Measurements from ENCODE around the gene HBA2. TPM values are rescaled to one million over a fixed set of nuclear protein-coding genes. Genes with fewer than 3 reads are reported as not detected.
A peak's percentile ranks its signal among the peaks of the same experiment; 100 is the strongest.
"Not testable (repeated sequence)": the region's sequence is repeated elsewhere in the genome, so short reads cannot be mapped to it uniquely, and the experiment has no call there.

The HBA2 gene
- total RNA-seq, 3 donors from 2014 or later = not detected

DNA sequence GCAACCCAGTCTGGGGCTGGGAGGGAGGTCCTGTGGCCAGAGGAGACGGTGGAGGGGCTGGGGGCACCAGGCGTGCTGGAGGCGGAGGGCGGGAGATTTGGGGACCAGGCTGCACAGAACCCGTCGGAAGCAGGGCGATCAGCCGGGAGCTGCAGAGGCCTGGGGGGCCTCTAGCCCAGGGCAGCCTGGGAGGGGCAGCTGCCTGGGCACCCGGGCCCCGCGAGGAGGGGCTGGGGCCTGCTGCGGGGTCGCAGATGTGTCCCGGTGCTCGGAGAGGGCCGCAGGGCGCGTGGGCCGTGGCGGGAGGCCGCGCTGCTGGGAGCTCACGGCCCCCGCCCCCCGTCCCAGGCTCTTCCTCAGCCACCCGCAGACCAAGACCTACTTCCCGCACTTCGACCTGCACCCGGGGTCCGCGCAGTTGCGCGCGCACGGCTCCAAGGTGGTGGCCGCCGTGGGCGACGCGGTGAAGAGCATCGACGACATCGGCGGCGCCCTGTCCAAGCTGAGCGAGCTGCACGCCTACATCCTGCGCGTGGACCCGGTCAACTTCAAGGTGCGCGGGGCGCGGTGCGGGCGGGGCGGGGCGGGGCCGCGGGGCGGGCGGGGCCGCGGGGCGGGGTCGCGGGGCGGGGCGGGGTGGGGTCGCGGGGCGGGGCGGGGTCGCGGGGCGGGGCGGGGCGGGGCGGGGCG lies 8.4 kb upstream of the HBA2 start:
- not testable (repeated sequence) for H3K4me1 Mint-ChIP-seq (ENCODE audit: low read depth); DNase-seq; H3K9me3 Mint-ChIP-seq; H3K4me3 Mint-ChIP-seq; H3K36me3 Mint-ChIP-seq (ENCODE audit: insufficient read depth)
- peaks cover 43% of the 10 kb centered on the region for H3K27me3 Mint-ChIP-seq (ENCODE audit: low read depth)
- ATAC-seq = peak in 1 of 2 donors; percentile 32

GRCh38 chr16:164827-165538 lies 7.7 kb upstream of the HBA2 start:
- no peak overlapping the region for H3K4me3 Mint-ChIP-seq
- H3K36me3 Mint-ChIP-seq (ENCODE audit: insufficient read depth) = no peaks in the 10 kb centered on the region
- no peak for DNase-seq
- ATAC-seq = peak in 1 of 2 donors; percentile 32
- no peaks in the 10 kb centered on the region for H3K9me3 Mint-ChIP-seq
- peaks cover 45% of the 10 kb centered on the region for H3K27me3 Mint-ChIP-seq (ENCODE audit: low read depth)
- peaks cover 7% of the 10 kb centered on the region for H3K4me1 Mint-ChIP-seq (ENCODE audit: low read depth)

DNA sequence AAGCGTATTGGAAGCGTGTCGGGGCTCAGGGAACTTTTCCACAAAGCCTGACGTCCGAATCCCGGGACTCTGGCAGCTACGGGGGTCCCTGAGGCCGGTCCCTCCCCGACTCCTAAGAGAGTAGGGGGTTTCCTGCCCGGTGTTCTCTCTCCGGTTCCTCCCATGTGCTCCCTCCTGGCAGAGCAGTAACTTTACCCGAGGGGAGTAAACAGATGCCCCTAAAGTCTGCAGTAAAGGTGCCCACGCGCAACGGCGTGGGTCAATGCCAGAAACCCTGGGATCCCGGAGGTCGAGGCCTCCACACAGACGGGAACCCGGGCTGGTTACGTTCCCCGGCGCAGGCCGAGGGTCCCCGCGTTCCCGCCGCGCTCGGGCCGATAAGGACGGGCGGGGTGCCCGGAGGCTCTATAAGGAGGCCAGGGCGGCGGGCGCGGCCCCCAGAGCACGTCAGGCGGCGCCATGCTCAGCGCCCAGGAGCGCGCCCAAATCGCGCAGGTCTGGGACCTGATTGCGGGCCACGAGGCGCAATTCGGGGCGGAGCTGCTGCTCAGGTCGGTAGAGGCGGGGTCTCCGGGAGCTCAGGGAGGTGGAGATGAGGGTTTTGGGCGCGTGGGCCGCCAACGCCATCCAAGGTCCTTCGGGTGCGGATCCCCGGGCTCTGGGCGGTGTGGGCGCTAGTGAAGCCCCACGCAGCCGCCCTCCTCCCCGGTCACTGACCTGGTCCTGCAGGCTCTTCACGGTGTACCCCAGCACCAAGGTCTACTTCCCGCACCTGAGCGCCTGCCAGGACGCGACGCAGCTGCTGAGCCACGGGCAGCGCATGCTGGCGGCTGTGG lies 6.9 kb upstream of the HBA2 start, which contains the start of gene HBM:
TSS of gene HBM (plus strand) at position 440 of the 836 bp plus-strand sequence. CDS start at position 460, 20 bp downstream.
- DNase-seq = no peak
- Mint-ChIP-seq H3K9me3 (no peaks in the 10 kb centered on the region), H3K36me3 (ENCODE audit: insufficient read depth) (no peaks in the 10 kb centered on the region), H3K27me3 (ENCODE audit: low read depth) (peaks cover 50% of the 10 kb centered on the region), H3K4me1 (ENCODE audit: low read depth) (peaks cover 7% of the 10 kb centered on the region), H3K4me3 (no peak within 1 kb of the TSS)
- peak; percentile 30 to 39 for ATAC-seq

DNA sequence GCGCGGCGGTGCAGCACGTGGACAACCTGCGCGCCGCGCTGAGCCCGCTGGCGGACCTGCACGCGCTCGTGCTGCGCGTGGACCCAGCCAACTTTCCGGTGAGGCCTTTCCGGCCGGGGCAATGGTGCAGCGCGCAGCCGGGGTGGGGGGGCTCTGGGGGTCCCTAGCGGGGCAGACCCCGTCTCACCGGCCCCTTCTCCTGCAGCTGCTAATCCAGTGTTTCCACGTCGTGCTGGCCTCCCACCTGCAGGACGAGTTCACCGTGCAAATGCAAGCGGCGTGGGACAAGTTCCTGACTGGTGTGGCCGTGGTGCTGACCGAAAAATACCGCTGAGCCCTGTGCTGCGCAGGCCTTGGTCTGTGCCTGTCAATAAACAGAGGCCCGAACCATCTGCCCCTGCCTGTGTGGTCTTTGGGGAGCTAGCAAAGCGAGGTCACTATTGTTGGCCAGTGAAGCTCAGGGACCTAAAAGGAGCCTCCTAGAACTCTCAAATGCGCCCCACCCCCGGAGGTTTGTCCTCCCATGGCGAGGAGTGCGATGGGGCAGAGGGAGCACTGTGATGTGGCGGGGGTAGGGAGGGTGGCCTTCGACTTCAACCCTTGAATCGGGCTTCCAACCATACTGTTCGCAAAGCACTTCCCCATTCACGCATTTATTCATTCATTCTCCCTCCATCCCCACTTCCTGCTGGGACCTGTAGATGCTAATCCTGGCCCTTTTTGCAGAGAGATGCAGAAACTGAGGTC lies 6.1 kb upstream of the HBA2 start:
- H3K36me3 Mint-ChIP-seq (ENCODE audit: insufficient read depth) = no peaks in the 10 kb centered on the region
- DNase-seq (no peak), ATAC-seq (peak in 1 of 2 donors; percentile 41)
- peaks cover 51% of the 10 kb centered on the region for H3K27me3 Mint-ChIP-seq (ENCODE audit: low read depth)
- no peak overlapping the region for H3K4me3 Mint-ChIP-seq
- peaks cover 7% of the 10 kb centered on the region for H3K4me1 Mint-ChIP-seq (ENCODE audit: low read depth)
- no peaks in the 10 kb centered on the region for H3K9me3 Mint-ChIP-seq

DNA sequence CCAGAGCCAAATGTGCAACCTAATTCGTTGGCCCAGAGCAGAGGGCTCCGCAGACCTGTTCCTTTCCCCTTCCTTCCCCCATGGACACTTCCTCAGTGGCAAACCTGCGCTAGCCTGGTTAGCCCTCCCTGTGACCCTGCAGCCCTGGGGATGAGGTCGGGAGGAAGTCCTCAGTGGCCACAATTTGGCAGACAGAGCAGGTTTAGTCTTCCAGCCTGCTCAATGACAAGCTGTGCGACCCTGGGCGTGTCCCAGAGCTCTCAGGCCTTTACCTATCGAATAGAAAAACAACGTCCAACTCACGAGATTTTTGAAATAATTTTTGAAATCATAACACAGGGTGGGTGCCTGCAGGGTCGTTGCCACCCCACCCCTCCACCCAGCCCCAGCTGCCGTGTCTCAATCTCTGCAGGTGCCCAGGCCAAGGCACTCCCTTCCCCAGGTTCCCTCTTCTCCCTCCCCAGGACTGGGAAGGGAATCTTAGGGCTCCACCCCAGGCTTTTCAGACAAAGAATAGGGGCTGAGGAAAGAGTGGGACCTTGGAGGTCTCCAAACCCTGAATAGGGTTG lies 5.5 kb upstream of the HBA2 start:
- Mint-ChIP-seq H3K4me1 (ENCODE audit: low read depth) (peaks cover 7% of the 10 kb centered on the region), H3K36me3 (ENCODE audit: insufficient read depth) (no peaks in the 10 kb centered on the region), H3K9me3 (no peaks in the 10 kb centered on the region), H3K4me3 (no peak overlapping the region), H3K27me3 (ENCODE audit: low read depth) (peaks cover 56% of the 10 kb centered on the region)
- no peak for DNase-seq
- no peak for ATAC-seq

DNA sequence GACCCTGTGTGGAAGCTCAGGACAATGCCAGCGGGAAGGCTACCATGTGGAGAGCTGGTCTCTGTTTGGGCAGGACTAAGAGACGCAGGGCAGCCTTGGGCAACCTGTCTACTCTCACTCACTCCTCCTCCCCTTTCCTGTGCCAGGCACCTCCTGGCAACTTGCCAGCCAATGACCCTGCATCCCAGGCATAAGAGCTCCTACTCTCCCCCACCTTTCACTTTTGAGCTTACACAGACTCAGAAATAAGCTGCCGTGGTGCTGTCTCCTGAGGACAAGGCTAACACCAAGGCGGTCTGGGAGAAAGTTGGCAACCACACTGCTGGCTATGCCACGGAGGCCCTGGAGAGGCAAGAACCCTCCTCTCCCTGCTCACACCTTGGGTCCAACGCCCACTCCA lies 4.3 kb upstream of the HBA2 start:
- Mint-ChIP-seq H3K36me3 (ENCODE audit: insufficient read depth) (no peaks in the 10 kb centered on the region), H3K27me3 (ENCODE audit: low read depth) (peaks cover 57% of the 10 kb centered on the region), H3K4me1 (ENCODE audit: low read depth) (peaks cover 7% of the 10 kb centered on the region), H3K9me3 (no peaks in the 10 kb centered on the region), H3K4me3 (no peak overlapping the region)
- DNase-seq (no peak), ATAC-seq (no peak)

- H3K27me3 Mint-ChIP-seq (ENCODE audit: low read depth) = peaks cover 59% of the 10 kb centered on the region
- DNase-seq (no peak), ATAC-seq (no peak)
- no peaks in the 10 kb centered on the region for H3K9me3 Mint-ChIP-seq
- H3K4me3 Mint-ChIP-seq = no peak overlapping the region
- H3K36me3 Mint-ChIP-seq (ENCODE audit: insufficient read depth) = no peaks in the 10 kb centered on the region
- peaks cover 8% of the 10 kb centered on the region for H3K4me1 Mint-ChIP-seq (ENCODE audit: low read depth)
These were observed 3.7 kb upstream of the HBA2 start for GRCh38 chr16:169014-169413.

DNA sequence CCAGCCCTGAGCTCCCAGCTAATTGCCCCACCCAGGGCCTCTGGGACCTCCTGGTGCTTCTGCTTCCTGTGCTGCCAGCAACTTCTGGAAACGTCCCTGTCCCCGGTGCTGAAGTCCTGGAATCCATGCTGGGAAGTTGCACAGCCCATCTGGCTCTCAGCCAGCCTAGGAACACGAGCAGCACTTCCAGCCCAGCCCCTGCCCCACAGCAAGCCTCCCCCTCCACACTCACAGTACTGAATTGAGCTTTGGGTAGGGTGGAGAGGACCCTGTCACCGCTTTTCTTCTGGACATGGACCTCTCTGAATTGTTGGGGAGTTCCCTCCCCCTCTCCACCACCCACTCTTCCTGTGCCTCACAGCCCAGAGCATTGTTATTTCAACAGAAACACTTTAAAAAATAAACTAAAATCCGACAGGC lies 2.6 kb upstream of the HBA2 start:
- not testable (repeated sequence) for DNase-seq; H3K9me3 Mint-ChIP-seq; H3K4me3 Mint-ChIP-seq; ATAC-seq; H3K36me3 Mint-ChIP-seq (ENCODE audit: insufficient read depth)
- H3K27me3 Mint-ChIP-seq (ENCODE audit: low read depth) = peaks cover 69% of the 10 kb centered on the region
- H3K4me1 Mint-ChIP-seq (ENCODE audit: low read depth) = peaks cover 15% of the 10 kb centered on the region

- no peak for ATAC-seq
- no peak overlapping the region for H3K4me3 Mint-ChIP-seq
These were observed 1.9 kb upstream of the HBA2 start for GRCh38 chr16:170788-171187.

DNA sequence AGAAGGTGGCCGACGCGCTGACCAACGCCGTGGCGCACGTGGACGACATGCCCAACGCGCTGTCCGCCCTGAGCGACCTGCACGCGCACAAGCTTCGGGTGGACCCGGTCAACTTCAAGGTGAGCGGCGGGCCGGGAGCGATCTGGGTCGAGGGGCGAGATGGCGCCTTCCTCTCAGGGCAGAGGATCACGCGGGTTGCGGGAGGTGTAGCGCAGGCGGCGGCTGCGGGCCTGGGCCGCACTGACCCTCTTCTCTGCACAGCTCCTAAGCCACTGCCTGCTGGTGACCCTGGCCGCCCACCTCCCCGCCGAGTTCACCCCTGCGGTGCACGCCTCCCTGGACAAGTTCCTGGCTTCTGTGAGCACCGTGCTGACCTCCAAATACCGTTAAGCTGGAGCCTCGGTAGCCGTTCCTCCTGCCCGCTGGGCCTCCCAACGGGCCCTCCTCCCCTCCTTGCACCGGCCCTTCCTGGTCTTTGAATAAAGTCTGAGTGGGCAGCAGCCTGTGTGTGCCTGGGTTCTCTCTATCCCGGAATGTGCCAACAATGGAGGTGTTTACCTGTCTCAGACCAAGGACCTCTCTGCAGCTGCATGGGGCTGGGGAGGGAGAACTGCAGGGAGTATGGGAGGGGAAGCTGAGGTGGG lies 657 bp downstream of the HBA2 start:
- not testable (repeated sequence) for DNase-seq; H3K9me3 Mint-ChIP-seq; H3K36me3 Mint-ChIP-seq (ENCODE audit: insufficient read depth); ATAC-seq
- Mint-ChIP-seq H3K4me1 (ENCODE audit: low read depth) (peaks cover 11% of the 10 kb centered on the region), H3K27me3 (ENCODE audit: low read depth) (peaks cover 67% of the 10 kb centered on the region), H3K4me3 (peak overlapping the region; percentile 26)

More at GRCh38 chr16:170788-171187, 1.9 kb upstream of the HBA2 start:
- peaks cover 18% of the 10 kb centered on the region for H3K4me1 Mint-ChIP-seq (ENCODE audit: low read depth)
- no peaks in the 10 kb centered on the region for H3K36me3 Mint-ChIP-seq (ENCODE audit: insufficient read depth)
- no peaks in the 10 kb centered on the region for H3K9me3 Mint-ChIP-seq
- DNase-seq = no peak
- H3K27me3 Mint-ChIP-seq (ENCODE audit: low read depth) = peaks cover 72% of the 10 kb centered on the region

DNA sequence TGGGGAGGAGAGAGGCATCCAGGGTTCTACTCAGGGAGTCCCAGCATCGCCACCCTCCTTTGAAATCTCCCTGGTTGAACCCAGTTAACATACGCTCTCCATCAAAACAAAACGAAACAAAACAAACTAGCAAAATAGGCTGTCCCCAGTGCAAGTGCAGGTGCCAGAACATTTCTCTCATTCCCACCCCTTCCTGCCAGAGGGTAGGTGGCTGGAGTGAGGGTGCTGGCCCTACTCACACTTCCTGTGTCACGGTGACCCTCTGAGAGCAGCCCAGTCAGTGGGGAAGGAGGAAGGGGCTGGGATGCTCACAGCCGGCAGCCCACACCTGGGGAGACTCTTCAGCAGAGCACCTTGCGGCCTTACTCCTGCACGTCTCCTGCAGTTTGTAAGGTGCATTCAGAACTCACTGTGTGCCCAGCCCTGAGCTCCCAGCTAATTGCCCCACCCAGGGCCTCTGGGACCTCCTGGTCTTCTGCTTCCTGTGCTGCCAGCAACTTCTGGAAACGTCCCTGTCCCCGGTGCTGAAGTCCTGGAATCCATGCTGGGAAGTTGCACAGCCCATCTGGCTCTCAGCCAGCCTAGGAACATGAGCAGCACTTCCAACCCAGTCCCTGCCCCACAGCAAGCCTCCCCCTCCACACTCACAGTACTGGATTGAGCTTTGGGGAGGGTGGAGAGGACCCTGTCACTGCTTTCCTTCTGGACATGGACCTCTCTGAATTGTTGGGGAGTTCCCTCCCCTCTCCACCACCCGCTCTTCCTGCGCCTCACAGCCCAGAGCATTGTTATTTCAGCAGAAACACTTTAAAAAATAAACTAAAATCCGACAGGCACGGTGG lies 1.5 kb downstream of the HBA2 start:
- H3K27me3 Mint-ChIP-seq (ENCODE audit: low read depth) = peaks cover 63% of the 10 kb centered on the region
- DNase-seq; H3K9me3 Mint-ChIP-seq; ATAC-seq; H3K36me3 Mint-ChIP-seq (ENCODE audit: insufficient read depth); H3K4me3 Mint-ChIP-seq: not testable (repeated sequence)
- H3K4me1 Mint-ChIP-seq (ENCODE audit: low read depth) = peaks cover 11% of the 10 kb centered on the region

DNA sequence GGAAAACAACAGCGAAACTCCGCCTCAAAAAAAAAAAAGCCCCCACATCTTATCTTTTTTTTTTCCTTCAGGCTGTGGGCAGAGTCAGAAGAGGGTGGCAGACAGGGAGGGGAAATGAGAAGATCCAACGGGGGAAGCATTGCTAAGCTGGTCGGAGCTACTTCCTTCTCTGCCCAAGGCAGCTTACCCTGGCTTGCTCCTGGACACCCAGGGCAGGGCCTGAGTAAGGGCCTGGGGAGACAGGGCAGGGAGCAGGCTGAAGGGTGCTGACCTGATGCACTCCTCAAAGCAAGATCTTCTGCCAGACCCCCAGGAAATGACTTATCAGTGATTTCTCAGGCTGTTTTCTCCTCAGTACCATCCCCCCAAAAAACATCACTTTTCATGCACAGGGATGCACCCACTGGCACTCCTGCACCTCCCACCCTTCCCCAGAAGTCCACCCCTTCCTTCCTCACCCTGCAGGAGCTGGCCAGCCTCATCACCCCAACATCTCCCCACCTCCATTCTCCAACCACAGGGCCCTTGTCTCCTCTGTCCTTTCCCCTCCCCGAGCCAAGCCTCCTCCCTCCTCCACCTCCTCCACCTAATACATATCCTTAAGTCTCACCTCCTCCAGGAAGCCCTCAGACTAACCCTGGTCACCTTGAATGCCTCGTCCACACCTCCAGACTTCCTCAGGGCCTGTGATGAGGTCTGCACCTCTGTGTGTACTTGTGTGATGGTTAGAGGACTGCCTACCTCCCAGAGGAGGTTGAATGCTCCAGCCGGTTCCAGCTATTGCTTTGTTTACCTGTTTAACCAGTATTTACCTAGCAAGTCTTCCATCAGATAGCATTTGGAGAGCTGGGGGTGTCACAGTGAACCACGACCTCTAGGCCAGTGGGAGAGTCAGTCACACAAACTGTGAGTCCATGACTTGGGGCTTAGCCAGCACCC lies 2.6 kb downstream of the HBA2 start:
- no peaks in the 10 kb centered on the region for H3K36me3 Mint-ChIP-seq (ENCODE audit: insufficient read depth)
- peak overlapping the region; percentile 24 for H3K4me3 Mint-ChIP-seq
- H3K4me1 Mint-ChIP-seq (ENCODE audit: low read depth) = peaks cover 13% of the 10 kb centered on the region
- peaks cover 64% of the 10 kb centered on the region for H3K27me3 Mint-ChIP-seq (ENCODE audit: low read depth)
- DNase-seq (no peak), ATAC-seq (no peak)
- no peaks in the 10 kb centered on the region for H3K9me3 Mint-ChIP-seq

All from activated T-cell treated with anti-CD3 and anti-CD28 coated beads, Interleukin-2, amount 50 U/mL, for 4 hours (primary cell).